H1 (cell line): ENCODE measurements around the gene RBBP6. TPM values are rescaled to one million over a fixed set of nuclear protein-coding genes. Genes with fewer than 3 reads are reported as not detected.

Experiments
- polyA plus RNA-seq, 7 experiments: library from polyadenylated mRNA; depleted of rRNA in 3 of 7; stranded (reverse) in 5 of 7; unstranded in 2 of 7; fragments of >200 nt in 5 of 7; fragments of 200-250 nt in 2 of 7; gene quantifications; 1 replicate in 5 of 7; 2 replicates in 1 of 7; 4 replicates in 1 of 7; pipeline versions ENCODE4 v1.2.1 to v1.2.3, GENCODE V29; 2011 to 2013; ENCODE audit warnings: missing spikeins in 2 of 7, mixed read lengths in 2 of 7
- total RNA-seq: library from RNA; stranded (reverse); fragmentation: NEBNext Ultra II Directional; extraction: Animal tissue kit (Norgen Biotek cat#: 25700); gene quantifications from 2 replicates; pipeline ENCODE4 v1.2.1, GENCODE V29; 2021
- TF ChIP-seq, protein P1 (sequence below), 3 experiments: IDR thresholded peaks; 1 replicate in 2 of 3; 2 replicates in 1 of 3; pipeline versions ENCODE4 v1.5.1 to v1.6.1; 2011; ENCODE audit warnings: low read length in 3 of 3, mild to moderate bottlenecking in 3 of 3, inconsistent platforms in 2 of 3, low read depth in 1 of 3, moderate library complexity in 1 of 3; ENCODE audit not compliant: insufficient read depth in 1 of 3; ENCODE audit errors: control extremely low read depth in 1 of 3

RBBP6 gene
- total and polyA plus RNA-seq, 2 of the 8 experiments (the other 6 are each of a cell fraction or from before 2014, with no cell fraction given): 22.5 to 54.5 TPM

DNA sequence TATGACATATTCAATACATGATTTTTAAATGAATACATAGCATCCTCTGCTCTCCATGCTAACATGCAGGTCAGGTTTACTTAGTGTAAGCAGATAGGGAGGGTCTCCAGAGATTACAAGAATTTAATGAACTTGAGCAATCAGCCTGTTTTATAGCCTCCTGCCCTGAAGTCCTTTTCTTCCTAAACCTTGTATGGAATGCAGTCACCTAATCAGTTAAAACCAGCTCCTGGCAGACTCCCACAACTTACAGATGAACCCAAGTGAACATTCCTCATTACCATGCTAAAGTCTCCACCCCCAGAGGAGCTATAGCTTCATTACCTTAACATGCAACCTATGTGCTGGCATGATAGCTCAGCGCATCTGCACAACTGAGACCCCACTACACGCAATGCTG is 48.5 kb upstream of the RBBP6 start (continued):
- TF ChIP-seq, protein P1, sequence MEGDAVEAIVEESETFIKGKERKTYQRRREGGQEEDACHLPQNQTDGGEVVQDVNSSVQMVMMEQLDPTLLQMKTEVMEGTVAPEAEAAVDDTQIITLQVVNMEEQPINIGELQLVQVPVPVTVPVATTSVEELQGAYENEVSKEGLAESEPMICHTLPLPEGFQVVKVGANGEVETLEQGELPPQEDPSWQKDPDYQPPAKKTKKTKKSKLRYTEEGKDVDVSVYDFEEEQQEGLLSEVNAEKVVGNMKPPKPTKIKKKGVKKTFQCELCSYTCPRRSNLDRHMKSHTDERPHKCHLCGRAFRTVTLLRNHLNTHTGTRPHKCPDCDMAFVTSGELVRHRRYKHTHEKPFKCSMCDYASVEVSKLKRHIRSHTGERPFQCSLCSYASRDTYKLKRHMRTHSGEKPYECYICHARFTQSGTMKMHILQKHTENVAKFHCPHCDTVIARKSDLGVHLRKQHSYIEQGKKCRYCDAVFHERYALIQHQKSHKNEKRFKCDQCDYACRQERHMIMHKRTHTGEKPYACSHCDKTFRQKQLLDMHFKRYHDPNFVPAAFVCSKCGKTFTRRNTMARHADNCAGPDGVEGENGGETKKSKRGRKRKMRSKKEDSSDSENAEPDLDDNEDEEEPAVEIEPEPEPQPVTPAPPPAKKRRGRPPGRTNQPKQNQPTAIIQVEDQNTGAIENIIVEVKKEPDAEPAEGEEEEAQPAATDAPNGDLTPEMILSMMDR (IDR thresholded peaks at IDR 0.05; ENCODE audit: control extremely low read depth in 1 of 3, insufficient read depth in 1 of 3, low read depth in 1 of 3, low read length in 3 of 3): no peak
